ENCODE data around the gene NCBP1. TPM values are rescaled to one million over a fixed set of nuclear protein-coding genes. Genes with fewer than 3 reads are reported as not detected.

The NCBP1 gene
- total RNA-seq, 1 donor = 37.3 TPM

DNA sequence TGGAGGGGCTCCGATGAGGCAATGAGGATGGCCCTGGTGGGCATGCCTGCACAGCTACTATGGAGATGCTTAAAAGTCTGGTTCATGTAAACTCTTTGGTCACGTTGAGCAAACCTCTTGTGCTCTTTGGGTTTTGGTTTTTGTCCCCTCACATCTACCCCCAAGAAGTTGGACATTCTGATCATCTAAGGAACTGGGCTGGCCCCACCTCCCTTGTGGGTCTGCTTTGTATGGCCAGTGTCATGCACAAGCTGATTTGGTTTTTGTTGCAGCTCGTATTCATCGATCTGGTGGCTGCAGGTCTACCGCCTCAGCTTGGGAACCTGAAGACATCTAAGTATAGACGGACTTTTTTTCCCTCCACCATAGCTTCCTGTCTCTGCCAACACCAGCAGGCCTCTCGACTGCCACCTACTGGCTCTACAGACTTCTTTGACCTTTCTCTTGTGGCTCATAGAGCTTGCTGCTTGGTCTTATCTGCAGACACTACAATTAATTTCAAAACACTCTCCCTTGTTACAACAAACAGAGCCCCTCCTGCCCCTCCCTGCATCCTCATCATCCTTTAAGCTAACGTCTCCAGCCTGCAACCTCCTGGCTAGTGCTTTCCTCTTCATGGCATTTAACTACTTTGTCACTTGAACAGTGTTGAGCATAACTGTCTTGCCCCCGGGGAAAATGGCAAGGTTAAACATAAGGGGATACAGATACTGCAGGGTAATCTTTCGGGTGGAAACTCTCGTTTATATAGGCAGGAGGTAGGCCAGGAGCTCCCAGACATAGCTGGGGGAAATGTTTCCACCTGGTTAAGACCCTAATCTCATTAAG is 34.9 kb upstream of the NCBP1 start:
- no peaks in the 10 kb centered on the region for H3K4me1 ChIP-seq (ENCODE audit: insufficient read depth, low read length)
- no peak overlapping the region for H3K4me3 ChIP-seq (ENCODE audit: insufficient read depth, low read length)
- TF ChIP-seq CTCF (IDR thresholded peaks at IDR 0.05; ENCODE audit: extremely low read depth, low read depth, low read length) = peak; percentile 89
- no peak overlapping the region for H2AFZ ChIP-seq (ENCODE audit: low read length)
- no peaks in the 10 kb centered on the region for H4K20me1 ChIP-seq (ENCODE audit: insufficient read depth, low read length)
- DNase-seq (ENCODE audit: insufficient read length, low spot score, missing footprints) = peak; percentile 88
- peaks cover 32% of the 10 kb centered on the region for H3K36me3 ChIP-seq (ENCODE audit: insufficient read depth, low read length)
- peaks cover 9% of the 10 kb centered on the region for H3K27me3 ChIP-seq (ENCODE audit: insufficient read depth, low read length)
- no peaks in the 10 kb centered on the region for H3K79me2 ChIP-seq (ENCODE audit: insufficient read depth, low read length)
- no peak overlapping the region for H3K27ac ChIP-seq (ENCODE audit: low read depth, low read length)
- H3K9me3 ChIP-seq (ENCODE audit: low read depth, low read length) = no peaks in the 10 kb centered on the region
- peak overlapping the region; percentile 18 for H3K4me2 ChIP-seq (ENCODE audit: insufficient read depth, low read length)

- DNase-seq (ENCODE audit: insufficient read length, low spot score, missing footprints) = no peak
- H3K4me1 ChIP-seq (ENCODE audit: insufficient read depth, low read length) = no peaks in the 10 kb centered on the region
- TF ChIP-seq CTCF (IDR thresholded peaks at IDR 0.05; ENCODE audit: extremely low read depth, low read depth, low read length) = no peak
These were observed 34.2 kb upstream of the NCBP1 start for GRCh38 chr9:97599314-97599846.

GRCh38 chr9:97600531-97601227 is 32.9 kb upstream of the NCBP1 start:
- Histone ChIP-seq H3K4me3 (ENCODE audit: insufficient read depth, low read length) (no peak overlapping the region), H3K27ac (ENCODE audit: low read depth, low read length) (no peak overlapping the region), H3K36me3 (ENCODE audit: insufficient read depth, low read length) (peaks cover 52% of the 10 kb centered on the region), H3K9me3 (ENCODE audit: low read depth, low read length) (no peaks in the 10 kb centered on the region), H4K20me1 (ENCODE audit: insufficient read depth, low read length) (no peaks in the 10 kb centered on the region), H2AFZ (ENCODE audit: low read length) (no peak overlapping the region), H3K27me3 (ENCODE audit: insufficient read depth, low read length) (peaks cover 7% of the 10 kb centered on the region), H3K4me1 (ENCODE audit: insufficient read depth, low read length) (no peaks in the 10 kb centered on the region), H3K4me2 (ENCODE audit: insufficient read depth, low read length) (no peak overlapping the region), H3K79me2 (ENCODE audit: insufficient read depth, low read length) (no peaks in the 10 kb centered on the region)
- TF ChIP-seq CTCF (IDR thresholded peaks at IDR 0.05; ENCODE audit: extremely low read depth, low read depth, low read length) = no peak
- DNase-seq (ENCODE audit: insufficient read length, low spot score, missing footprints) = no peak

More at GRCh38 chr9:97599314-97599846, 34.2 kb upstream of the NCBP1 start:
- Histone ChIP-seq H4K20me1 (ENCODE audit: insufficient read depth, low read length) (no peaks in the 10 kb centered on the region), H3K4me3 (ENCODE audit: insufficient read depth, low read length) (no peak overlapping the region), H3K27me3 (ENCODE audit: insufficient read depth, low read length) (peaks cover 7% of the 10 kb centered on the region), H3K9me3 (ENCODE audit: low read depth, low read length) (no peaks in the 10 kb centered on the region), H3K79me2 (ENCODE audit: insufficient read depth, low read length) (no peaks in the 10 kb centered on the region), H3K36me3 (ENCODE audit: insufficient read depth, low read length) (peaks cover 39% of the 10 kb centered on the region), H3K4me2 (ENCODE audit: insufficient read depth, low read length) (no peak overlapping the region), H3K27ac (ENCODE audit: low read depth, low read length) (no peak overlapping the region), H2AFZ (ENCODE audit: low read length) (no peak overlapping the region)
